Skin of body (tissue), 2 donors: Measurements from ENCODE around the gene SEC14L6. TPM values are rescaled to one million over a fixed set of nuclear protein-coding genes. Genes with fewer than 3 reads are reported as not detected.
"Not testable (repeated sequence)": the region's sequence is repeated elsewhere in the genome, so short reads cannot be mapped to it uniquely, and the experiment has no call there.

ENCODE experiments used
- DNase-seq: peaks from one replicate; lab custom pipeline; 2025; lab: John Stamatoyannopoulos, UW
- total RNA-seq: library from RNA; depleted of rRNA; stranded (reverse); fragments of >200 nt; gene quantifications from one replicate; pipeline ENCODE4 v1.2.3, GENCODE V29; 2014

SEC14L6 gene
- 18.4 TPM for total RNA-seq

- no peak for DNase-seq
These were observed at the start of gene SEC14L6 for GRCh38 chr22:30546616-30547015. Gene SEC14L6, minus strand, starts transcription at chr22:30546741. Its CDS starts 59 bp downstream, at chr22:30546682.

DNA sequence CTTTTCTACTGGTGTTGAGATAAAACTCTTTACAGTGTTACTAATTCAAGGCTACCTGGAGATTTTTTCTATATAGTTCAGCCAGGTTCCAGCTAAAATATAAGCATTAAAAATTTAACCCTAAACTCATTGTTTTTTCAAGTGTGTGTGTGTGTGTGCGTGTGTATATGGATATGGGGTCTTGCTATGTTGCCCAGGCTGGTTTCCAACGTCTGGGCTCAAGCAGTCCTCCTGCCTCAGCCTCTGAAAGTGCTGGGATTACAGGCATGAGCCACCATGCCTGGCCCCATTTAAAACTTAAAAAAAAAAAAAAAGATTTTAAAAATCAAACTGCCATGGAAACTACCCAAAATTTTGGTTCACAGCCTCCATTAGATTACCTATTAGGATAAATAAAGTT lies 49.7 kb upstream of the SEC14L6 start:
- DNase-seq, result no peak

GRCh38 chr22:30592360-30592713 lies 45.8 kb upstream of the SEC14L6 start:
- DNase-seq, result not testable (repeated sequence)

DNA sequence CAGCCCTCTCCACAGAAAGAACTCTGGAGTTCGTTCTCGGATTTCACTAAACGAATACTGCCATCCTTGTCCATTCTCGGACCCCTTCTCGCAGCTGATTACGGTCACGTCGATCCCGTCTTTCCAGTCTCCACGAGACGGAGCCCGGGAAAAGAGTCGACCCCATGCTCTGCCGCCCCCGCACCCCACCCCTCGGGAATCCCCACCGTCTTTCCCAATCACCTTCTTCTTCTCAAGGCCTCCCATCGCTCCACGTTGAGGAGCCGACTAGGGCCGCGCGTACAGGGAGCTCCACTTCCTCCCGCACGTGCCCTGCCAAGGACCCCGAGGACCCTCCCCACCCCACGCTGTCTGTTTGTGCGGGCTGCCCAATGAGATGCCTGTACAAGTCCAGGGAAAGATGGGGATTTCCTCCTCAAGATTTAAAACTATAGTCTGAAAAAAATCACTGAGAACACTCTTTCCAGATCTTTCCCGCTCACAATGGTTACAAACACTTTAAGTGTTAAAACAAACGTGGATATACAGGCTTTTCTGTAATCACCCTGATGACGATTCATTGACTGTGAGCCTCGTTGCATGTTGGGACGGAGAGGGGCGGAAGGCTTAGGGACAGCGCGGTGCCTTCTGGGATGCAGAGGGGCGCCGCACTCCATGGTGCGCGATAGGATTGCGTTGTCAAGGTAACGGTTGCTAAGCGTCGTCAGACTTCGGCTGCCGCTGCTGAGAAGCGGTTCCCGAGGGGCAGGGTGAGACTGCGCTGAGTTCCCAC lies 45.2 kb upstream of the SEC14L6 start, which contains the start of gene PES1:
Gene PES1, minus strand, starts transcription at position 323 of the 772 bp plus-strand sequence. Its CDS starts 77 bp downstream, at position 246.
- DNase-seq, result peak; percentile 99

DNA sequence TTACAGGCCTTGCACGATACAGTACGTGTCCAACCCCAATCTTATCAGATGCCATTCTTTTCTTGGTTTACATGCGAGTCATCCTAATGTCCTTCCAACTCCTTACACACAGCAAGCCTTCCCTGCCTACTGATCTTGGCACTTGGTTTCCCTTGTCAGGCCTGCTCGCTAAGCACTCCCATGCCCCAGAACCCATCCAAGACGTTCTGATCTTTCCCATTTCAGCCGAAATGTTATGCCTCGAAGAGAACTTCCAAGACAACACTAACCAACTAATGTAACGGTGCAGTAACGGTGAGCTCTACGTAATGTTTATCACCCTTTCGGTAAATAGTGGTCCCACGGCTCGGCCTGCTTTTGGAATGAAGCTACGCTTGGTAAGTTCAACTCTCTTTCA lies 44.6 kb upstream of the SEC14L6 start:
- no peak for DNase-seq

DNA sequence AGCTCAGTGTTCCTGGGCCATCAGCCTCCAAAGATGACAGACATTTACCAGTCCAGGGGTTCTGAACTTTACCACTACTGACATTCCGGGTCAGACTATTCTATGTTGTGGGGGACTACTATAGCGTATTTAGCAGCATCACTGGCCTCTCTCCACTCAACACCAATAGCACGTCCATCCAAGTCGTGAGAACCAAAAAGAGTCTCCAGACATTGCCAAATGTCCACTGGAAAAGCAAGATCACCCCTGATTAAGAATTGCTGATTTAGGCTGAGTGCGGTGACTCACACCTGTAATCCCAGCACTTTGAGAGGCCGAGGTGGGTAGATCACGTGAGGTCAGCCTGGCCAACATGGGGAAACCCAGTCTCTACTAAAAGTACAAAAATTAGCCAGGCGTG lies 39.9 kb upstream of the SEC14L6 start:
- DNase-seq, result no peak

DNA sequence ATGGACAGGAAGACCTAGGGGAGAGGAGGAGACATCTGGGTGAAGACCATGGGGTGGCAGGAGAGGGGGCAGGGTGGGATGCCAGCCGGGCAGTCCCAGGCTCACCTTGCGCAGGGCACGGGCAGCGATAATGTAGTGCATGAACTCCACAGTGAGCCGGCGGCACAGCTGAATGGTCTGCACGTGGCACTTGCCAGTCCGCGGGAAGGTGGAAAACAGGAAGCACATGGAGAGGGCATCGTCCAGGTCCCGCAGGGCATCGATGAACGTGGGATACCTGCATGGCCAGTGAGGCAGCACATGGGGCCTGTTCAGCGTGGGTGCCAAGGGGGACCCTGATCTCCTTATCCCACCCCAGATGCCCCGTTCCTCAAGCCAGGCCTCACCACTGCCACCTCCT lies 37.9 kb upstream of the SEC14L6 start:
- no peak for DNase-seq

- DNase-seq, result peak; percentile 49
These were observed 36.4 kb upstream of the SEC14L6 start for GRCh38 chr22:30582788-30583545.

GRCh38 chr22:30582051-30582450 lies 35.5 kb upstream of the SEC14L6 start:
- DNase-seq, result no peak

GRCh38 chr22:30580896-30581295 lies 34.4 kb upstream of the SEC14L6 start:
- no peak for DNase-seq

DNA sequence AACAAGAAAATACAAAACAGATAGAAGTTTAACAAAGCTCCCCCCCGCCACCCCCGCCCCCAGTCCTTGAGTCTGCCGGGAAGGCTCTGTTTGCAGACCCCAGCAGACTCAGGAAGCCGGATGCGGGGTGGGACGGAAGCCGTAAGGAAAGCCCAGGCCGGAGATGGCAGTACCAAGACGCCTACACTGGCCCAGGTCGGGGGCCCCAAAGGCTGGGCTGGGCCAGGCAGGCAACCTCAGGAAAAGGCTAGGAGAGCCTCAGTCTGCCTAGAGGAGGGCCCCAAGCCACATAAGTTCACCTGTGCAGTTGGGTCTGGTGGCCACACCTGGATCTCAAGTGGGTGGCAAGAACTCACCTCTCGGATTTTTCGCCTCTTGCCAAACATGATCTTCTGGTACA lies 31.9 kb upstream of the SEC14L6 start:
- DNase-seq, result no peak

- DNase-seq, result no peak
These were observed 29.3 kb upstream of the SEC14L6 start for GRCh38 chr22:30575859-30576258.

- no peak for DNase-seq
These were observed 28.6 kb upstream of the SEC14L6 start for GRCh38 chr22:30574997-30575671.

DNA sequence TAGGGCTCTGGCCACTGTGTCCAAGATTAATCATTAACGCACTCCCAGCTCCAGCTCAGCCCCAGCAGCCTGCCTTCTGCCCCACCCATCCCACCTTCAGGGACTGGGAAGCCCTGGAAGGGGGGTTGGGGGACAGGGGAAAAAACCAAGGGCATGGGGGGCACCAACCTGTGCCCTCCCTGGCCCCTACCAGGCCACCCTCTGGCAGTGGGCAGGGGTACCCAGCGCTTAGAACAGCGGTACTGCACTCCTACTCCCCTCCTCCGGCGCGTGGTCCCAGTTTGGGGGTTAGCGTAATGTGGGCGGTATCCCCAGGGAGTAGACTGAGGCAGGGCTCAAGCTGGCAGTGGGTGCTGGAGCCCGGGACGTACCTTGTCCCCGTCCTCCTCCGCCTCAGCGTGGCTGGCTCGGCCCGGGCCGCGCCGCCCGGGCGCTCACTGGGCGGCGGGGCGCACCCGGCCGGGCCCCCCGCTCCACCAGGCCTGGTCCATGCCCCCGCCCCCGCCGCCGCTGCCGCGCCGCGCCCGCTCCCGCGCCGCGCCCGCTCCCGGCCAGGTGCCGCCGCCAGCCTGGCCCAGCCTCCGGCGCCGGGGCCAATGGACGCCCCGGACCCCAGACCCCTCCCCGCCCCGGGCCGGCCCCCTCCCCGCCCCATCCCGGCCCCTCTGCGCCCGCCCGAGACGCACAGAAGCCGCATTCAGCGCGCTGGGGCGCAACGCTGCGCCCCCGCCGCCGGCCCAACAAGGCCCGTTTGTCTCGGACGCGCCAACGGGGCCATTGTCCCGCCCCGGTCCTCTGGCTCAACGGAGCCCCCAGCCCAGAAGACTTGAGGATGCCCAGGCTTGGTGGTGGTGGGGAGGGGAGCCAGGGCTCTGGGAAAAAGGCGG lies 27.8 kb upstream of the SEC14L6 start, which contains the start of gene GAL3ST1:
Gene GAL3ST1, minus strand, starts transcription at position 571 of the 887 bp plus-strand sequence. CDS start 17,273 bp downstream, outside the sequence.
- DNase-seq, result no peak

GRCh38 chr22:30573594-30574094 lies 27.1 kb upstream of the SEC14L6 start:
- no peak for DNase-seq

- DNase-seq, result no peak
These were observed 26.5 kb upstream of the SEC14L6 start for GRCh38 chr22:30572840-30573593.

GRCh38 chr22:30572210-30572609 lies 25.7 kb upstream of the SEC14L6 start:
- DNase-seq, result no peak

- DNase-seq, result no peak
These were observed 23.2 kb upstream of the SEC14L6 start for GRCh38 chr22:30569674-30570202.

DNA sequence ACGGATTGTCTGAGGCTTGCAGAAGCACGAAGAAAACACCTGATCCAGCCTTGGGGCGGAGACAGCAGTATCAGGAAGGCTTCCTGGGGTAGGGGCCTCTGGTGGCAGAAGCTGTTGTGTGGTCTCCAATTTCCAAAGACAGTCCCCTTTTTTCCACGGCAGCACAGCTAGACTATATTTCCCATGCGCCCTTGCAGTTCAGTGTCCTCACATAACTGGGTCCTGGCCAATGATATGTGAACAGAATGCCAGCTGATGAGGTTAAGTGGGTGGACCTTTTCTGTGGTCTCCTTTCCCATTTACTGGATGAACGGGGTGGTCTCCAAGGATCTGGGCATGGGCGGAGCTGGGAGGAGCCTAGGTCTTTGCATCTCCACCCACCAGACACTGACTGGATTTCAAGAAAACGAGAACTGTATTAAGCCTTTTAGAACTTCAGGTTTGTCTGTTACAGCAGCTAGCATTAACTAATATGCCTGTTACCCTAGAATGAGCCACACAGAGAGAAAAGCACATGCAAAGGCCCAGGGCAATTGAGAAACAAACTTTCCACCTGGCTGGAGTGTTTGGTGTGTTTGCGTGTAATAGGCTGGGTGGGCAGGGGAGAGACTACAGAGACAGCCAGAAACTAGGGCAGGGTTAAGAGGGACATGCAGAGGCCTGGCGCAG lies 21.7 kb upstream of the SEC14L6 start:
- no peak for DNase-seq
